ENCODE measurements around the gene HMOX2. TPM values are rescaled to one million over a fixed set of nuclear protein-coding genes. Genes with fewer than 3 reads are reported as not detected.

HMOX2 gene
- total and polyA plus RNA-seq, 2 donors (not counting 3 experiments of a cell fraction or from before 2014, with no cell fraction given): 80.7 to 86.3 TPM

- POLR2A ChIA-PET: interaction anchor here (0.5 kb wide), 1 partner anchor 21 kb away, joined by 4 read pairs; no protein-coding TSS in a partner anchor
- intact Hi-C loops (cut with micrococcal nuclease): no loop called here
- dilution Hi-C loops (cut with MboI; ENCODE audit: extremely low pct_ligation_motif_present, low sequenced_read_pairs): no loop called here
- CTCF ChIA-PET: interaction anchor here (0.7 to 4.9 kb wide), 7 partner anchors 9 to 125 kb away, joined by 3 to 39 read pairs (median 6); partner anchors contain the start of genes HMOX2 and MGRN1
- Histone ChIP-seq H3K9me1 (replicated peaks; ENCODE audit: control insufficient read depth, extremely low read depth, insufficient read depth, low read length) (peaks cover 2% of the 10 kb centered on the region), H3K4me3 (replicated peaks in 1 of 3; ENCODE audit: insufficient read depth in 1 of 3, low read depth in 1 of 3, low read length in 3 of 3) (no peak overlapping the region), H3K4me1 (ENCODE audit: control insufficient read depth, extremely low read depth, insufficient read depth, low read length) (peaks cover 33% of the 10 kb centered on the region), H2AFZ (ENCODE audit: low read depth, low read length) (no peak overlapping the region), H3K9ac (replicated peaks; ENCODE audit: extremely low read depth, insufficient read depth, low read length) (no peak overlapping the region), H3K79me2 (ENCODE audit: control insufficient read depth, insufficient read depth, low read length) (peaks cover 49% of the 10 kb centered on the region), H4K20me1 (replicated peaks; ENCODE audit: control insufficient read depth, extremely low read depth, insufficient read depth, low read length) (no peaks in the 10 kb centered on the region), H3K9me3 (replicated peaks; ENCODE audit: control insufficient read depth, insufficient read depth, low read length) (no peaks in the 10 kb centered on the region), H3K27me3 (ENCODE audit: control insufficient read depth in 2 of 2, insufficient read depth in 2 of 2, low read length in 2 of 2) (no peaks in the 10 kb centered on the region), H3K27ac (ENCODE audit: insufficient read depth, low read depth, low read length) (no peak overlapping the region), H3K4me2 (ENCODE audit: insufficient read depth, low read length) (no peak overlapping the region), H3K36me3 (ENCODE audit: control insufficient read depth in 2 of 2, extremely low read depth in 1 of 2, insufficient read depth in 2 of 2, low read length in 2 of 2) (peaks cover 0 to 4% of the 10 kb centered on the region in 2 experiments)
- FAIRE-seq (no peak), DNase-seq (ENCODE audit: low read depth, low spot score) (no peak)
- BruUV-seq (replicated peaks): no TSS peak
- no peak for TF ChIP-seq MAX (IDR thresholded peaks at IDR 0.05; ENCODE audit: insufficient read depth, insufficient read length)
- TF ChIP-seq JUN (IDR thresholded peaks at IDR 0.05; ENCODE audit: borderline replicate concordance, insufficient read depth, insufficient read length, low read depth): no peak
- TF ChIP-seq POLR2A (IDR thresholded peaks at IDR 0.05; ENCODE audit: low read depth, low read length): no peak
- no peak for TF ChIP-seq CTCF (IDR thresholded peaks at IDR 0.05; ENCODE audit: extremely low read depth in 1 of 2, insufficient read depth in 1 of 2, low read depth in 1 of 2, low read length in 2 of 2)
- no peak for TF ChIP-seq FOS (IDR thresholded peaks at IDR 0.05; ENCODE audit: borderline replicate concordance, insufficient read depth, low read length)
- no peak for TF ChIP-seq MYC (IDR thresholded peaks at IDR 0.05; ENCODE audit: low read depth, low read length)
- no peak for TF ChIP-seq GATA2 (IDR thresholded peaks at IDR 0.05; ENCODE audit: insufficient read depth, insufficient read length, low read depth, low read length)
- TF ChIP-seq POLR2AphosphoS5 (IDR thresholded peaks at IDR 0.05; ENCODE audit: insufficient read depth, low read depth, low read length): no peak
- TF ChIP-seq EZH2 (IDR thresholded peaks at IDR 0.05; ENCODE audit: borderline replicate concordance, low read depth, low read length, severe bottlenecking): no peak
Observed at GRCh38 chr16:4499196-4499555, 23.0 kb downstream of the HMOX2 start.

All from endothelial cell of umbilical vein (primary cell).